NB4 (cell line): ENCODE measurements around the gene BTG2.

ENCODE experiments used
- MAX ChIP-seq: IDR thresholded peaks from 2 replicates; pipeline ENCODE4 v1.6.1; 2011; ENCODE audit warnings: low read depth, low read length
- MYC ChIP-seq: IDR thresholded peaks from 2 replicates; pipeline ENCODE4 v1.6.1; 2011; ENCODE audit warnings: low read depth, low read length
- POLR2A ChIP-seq: IDR thresholded peaks from 2 replicates; pipeline ENCODE4 v1.6.1; 2011; ENCODE audit warnings: mild to moderate bottlenecking; ENCODE audit not compliant: insufficient read length; ENCODE audit errors: extremely low read depth
- TF ChIP-seq, protein P1 (sequence below): IDR thresholded peaks from one replicate; pipeline ENCODE4 v1.5.1; 2012; ENCODE audit warnings: low read depth, low read length

DNA sequence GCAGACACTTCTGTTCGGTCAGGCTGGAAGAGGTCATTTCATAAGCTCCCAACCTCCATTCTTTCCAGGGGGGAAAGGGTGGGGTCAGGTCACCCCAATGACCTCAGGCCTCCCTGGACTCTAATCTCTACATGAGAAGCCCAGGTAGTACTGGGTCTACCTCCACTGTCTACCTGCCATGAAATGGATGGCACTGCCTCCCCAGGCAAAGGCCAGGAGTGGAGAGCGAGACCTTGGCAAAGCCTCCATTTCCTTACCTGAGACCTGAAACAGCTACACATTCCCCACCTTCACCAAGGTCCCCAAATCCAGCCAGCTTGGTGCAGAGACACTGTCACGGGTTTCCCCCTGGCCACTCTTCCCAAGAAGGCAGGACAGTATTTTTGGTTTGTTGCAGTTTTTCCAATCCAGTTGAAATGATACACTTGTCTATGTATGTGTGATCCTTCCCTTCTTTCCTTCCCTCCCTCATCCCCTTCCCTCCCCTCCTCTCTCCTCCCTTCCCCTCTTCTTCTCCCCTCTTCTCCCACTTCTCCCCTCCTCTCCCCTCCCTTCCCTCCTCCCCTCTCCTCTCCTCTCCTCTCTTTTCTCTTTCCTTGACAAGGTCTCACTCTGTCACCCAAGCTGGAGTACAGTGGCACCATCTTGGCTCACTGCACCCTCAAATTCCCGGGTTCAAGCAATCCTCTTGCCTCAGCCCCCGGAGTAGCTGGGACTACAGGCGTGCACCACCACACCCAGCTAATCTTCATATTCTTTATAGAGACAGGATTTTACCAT, 16.1 kb downstream of the BTG2 start:
- TF ChIP-seq, protein P1, sequence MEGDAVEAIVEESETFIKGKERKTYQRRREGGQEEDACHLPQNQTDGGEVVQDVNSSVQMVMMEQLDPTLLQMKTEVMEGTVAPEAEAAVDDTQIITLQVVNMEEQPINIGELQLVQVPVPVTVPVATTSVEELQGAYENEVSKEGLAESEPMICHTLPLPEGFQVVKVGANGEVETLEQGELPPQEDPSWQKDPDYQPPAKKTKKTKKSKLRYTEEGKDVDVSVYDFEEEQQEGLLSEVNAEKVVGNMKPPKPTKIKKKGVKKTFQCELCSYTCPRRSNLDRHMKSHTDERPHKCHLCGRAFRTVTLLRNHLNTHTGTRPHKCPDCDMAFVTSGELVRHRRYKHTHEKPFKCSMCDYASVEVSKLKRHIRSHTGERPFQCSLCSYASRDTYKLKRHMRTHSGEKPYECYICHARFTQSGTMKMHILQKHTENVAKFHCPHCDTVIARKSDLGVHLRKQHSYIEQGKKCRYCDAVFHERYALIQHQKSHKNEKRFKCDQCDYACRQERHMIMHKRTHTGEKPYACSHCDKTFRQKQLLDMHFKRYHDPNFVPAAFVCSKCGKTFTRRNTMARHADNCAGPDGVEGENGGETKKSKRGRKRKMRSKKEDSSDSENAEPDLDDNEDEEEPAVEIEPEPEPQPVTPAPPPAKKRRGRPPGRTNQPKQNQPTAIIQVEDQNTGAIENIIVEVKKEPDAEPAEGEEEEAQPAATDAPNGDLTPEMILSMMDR, result no peak
- no peak for TF ChIP-seq POLR2A
- no peak for TF ChIP-seq MAX
- no peak for TF ChIP-seq MYC
